ENCODE data around the gene LYPD6.
"Not testable (repeated sequence)": the region's sequence is repeated elsewhere in the genome, so short reads cannot be mapped to it uniquely, and the experiment has no call there.

LYPD6 gene, protein sequence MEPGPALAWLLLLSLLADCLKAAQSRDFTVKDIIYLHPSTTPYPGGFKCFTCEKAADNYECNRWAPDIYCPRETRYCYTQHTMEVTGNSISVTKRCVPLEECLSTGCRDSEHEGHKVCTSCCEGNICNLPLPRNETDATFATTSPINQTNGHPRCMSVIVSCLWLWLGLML

DNA sequence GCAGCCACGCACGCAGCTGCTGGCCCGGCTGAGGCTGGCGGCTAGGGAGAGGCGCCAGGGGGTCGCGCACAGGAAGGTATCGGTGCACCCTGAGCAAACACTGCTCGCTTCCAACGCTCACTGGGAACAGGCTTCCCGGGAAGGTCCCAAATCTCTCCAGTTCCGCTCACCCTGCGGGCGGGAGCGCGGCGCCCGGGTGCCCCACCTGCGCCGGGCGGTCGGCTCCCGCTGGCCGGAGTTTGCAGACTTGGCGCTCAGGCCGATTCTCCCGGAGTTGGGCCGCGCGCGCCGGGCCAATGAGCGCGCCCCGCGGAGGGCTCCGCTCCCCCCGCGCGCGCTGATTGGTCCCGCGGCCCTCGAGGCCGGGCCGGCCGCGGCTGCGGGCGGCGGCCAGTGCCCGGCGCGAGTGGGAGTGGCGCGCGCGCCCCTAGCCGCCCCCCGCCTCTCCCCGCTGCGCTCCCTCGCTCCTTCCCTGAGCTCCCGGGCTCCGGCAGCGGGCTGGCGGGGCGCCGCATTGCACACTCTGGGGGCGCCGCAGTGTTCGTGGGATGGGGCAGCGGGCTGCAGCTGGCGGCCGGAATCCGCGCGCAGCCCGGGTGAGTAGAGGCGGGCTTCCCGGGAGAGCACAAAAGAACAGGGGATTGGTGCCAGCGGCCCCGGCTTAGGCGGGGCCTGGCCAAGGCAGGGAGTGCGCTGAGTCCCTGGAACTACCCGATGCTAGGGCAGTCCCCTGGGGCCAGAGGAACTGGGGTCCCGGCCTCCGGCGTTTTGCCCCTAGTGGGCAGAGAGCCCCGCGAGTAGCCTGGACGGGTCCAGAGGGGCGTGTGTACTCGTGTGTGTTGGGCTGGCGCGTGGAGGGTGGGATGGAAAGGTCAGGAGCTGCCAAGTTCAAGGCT lies at the start of gene LYPD6:
LYPD6 (plus strand) TSS at position 461 of the 896 bp plus-strand sequence. CDS start 107,122 bp downstream, outside the sequence.
- DNase-seq, result no peak

GRCh38 chr2:149281441-149281840 lies 48.9 kb upstream of the LYPD6 start:
- no peak for DNase-seq

- no peak for DNase-seq
These were observed 39.7 kb upstream of the LYPD6 start for GRCh38 chr2:149290662-149291061.

GRCh38 chr2:149291881-149292280 lies 38.5 kb upstream of the LYPD6 start:
- no peak for DNase-seq

- no peak for DNase-seq
These were observed 34.4 kb upstream of the LYPD6 start for GRCh38 chr2:149296031-149296430.

- no peak for DNase-seq
These were observed 23.4 kb upstream of the LYPD6 start for GRCh38 chr2:149307014-149307413.

- DNase-seq, result no peak
These were observed 20.0 kb upstream of the LYPD6 start for GRCh38 chr2:149310349-149310748.

GRCh38 chr2:149312039-149312438 lies 18.3 kb upstream of the LYPD6 start:
- DNase-seq, result no peak

GRCh38 chr2:149313512-149313972 lies 16.8 kb upstream of the LYPD6 start:
- DNase-seq, result no peak

GRCh38 chr2:149314687-149315086 lies 15.7 kb upstream of the LYPD6 start:
- DNase-seq, result no peak

- DNase-seq, result no peak
These were observed 14.9 kb upstream of the LYPD6 start for GRCh38 chr2:149315461-149315860.

GRCh38 chr2:149318566-149318965 lies 11.8 kb upstream of the LYPD6 start:
- DNase-seq, result not testable (repeated sequence)

GRCh38 chr2:149320362-149320761 lies 10.0 kb upstream of the LYPD6 start:
- DNase-seq, result no peak

- no peak for DNase-seq
These were observed 1.3 kb upstream of the LYPD6 start for GRCh38 chr2:149329068-149329467.

DNA sequence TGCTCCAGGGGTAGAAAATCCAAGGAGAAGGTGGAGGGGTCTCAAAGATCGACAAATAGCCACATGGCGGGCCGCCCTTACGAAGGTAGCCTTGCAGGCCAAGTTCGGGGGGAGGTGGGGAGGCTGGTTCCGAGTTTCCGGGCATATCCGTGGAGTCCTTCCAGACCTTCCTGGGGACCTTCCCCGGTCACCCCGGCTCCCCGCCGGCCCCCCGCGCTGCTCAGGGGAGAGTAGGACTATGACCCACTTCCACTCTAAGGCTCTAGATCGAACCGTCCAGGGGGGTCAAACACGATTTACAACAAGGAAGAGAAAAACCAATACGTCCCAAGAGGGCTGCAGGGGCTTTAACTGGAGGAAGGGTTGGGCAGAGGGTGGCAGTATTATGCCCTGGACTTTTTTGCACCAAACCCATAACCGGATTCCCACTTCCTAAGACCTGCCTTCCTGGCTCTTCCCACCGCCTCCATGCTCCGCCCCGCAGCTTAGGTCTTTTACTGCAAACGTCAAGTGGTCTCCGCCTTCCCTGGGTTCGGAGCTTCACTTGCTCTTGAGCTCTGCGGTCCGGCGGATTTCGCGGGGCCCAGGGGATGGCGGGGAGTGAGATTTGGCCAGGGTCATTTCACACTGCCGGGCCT lies 779 bp upstream of the LYPD6 start:
- DNase-seq, result no peak

DNA sequence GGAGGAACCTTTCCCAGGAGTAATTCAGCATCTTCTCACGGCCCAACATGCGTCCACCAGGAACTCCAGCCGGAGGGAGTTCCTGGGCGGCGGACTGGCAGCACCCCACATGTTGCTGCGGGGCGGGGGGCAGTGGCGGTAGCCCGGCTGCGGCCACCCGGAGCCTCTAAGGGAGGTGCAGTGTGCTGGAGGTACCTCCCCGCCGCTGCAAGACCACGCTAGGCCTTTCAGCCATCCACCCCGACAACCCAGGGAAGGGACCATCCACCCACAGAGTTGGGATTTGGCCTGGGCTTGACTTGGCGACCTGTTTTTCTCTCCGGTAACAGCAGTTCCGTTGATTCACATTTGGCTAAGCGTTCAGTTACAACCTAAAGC lies 625 bp downstream of the LYPD6 start:
- DNase-seq, result no peak

DNA sequence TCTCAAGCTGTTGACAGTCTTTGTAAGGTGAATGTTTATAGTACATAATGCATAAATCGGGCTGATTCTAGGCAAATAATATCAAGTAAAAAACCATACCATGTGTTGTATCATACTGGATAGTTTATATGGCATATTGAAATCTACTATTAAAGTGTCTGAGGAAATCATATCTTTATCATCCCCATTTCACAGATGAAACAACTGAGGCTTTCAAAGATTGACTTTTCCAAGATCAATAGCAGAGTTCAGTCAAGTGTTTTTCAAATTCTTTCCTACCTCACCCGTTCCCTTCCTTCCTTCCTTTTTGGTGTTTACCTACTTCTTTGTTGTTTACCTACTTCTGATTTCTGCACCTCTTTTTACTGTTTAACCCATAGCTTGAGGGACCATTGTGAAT lies 2.0 kb downstream of the LYPD6 start:
- DNase-seq, result no peak

GRCh38 chr2:149333636-149334035 lies 3.2 kb downstream of the LYPD6 start:
- DNase-seq, result no peak

DNA sequence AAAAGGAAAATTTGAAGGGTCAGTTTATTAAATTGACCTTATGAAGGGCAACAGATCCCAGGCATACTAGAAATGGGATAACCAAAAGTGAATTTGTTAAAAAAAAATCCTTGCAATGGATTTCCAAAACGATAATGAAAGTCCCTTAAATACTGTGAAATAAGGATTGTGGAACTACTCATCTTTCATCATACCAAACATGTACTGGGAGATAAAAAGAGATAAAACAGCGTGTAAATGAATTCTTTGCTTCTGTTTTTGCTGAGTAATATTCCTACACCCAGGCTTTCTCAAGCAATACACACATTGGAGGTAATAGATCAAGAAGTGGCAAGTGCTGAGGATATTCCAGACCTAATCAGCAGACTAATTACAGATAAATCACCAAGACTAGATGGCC lies 3.8 kb downstream of the LYPD6 start:
- DNase-seq, result no peak

- DNase-seq, result no peak
These were observed 8.9 kb downstream of the LYPD6 start for GRCh38 chr2:149339324-149339723.

DNA sequence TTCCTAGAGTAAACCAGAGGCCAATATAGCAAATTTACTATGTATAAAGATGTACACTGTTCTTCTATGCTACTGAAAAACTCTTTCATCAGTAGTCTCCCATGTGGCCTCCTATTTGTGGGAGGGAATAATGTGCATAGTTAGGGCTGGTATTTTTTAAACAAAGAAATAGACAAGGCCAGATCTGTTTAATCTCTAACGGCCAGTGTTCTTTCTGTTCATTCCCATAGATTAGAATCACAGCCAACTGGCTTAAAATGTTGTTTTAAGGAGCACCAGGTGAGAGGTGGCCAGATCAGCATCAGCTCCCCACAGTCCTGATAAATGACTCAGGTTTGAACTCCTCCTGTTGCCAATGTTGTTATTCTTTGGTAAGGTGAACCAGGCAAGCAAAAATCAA lies 12.1 kb downstream of the LYPD6 start:
- no peak for DNase-seq

GRCh38 chr2:149344105-149344504 lies 13.7 kb downstream of the LYPD6 start:
- no peak for DNase-seq

GRCh38 chr2:149346272-149346671 lies 15.9 kb downstream of the LYPD6 start:
- no peak for DNase-seq

DNA sequence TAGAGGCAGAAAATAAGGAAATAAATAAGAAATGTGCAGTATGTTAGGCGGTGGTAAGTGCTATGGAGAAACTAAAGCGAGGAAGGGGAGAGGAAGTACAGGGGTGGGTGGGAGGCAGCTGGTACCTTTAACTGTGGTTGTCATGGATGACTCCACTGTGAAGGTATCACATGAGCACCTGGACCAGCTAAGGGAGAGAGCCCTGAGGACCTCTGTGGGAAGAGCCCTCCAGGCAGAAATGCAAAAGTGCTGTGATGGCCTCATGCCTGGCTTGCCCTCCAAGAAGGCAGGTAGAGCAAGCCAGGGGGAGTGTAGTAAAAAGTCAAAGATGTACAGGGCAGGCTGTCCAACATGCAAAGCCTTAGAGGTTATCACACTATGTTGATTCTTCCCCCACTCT lies 17.9 kb downstream of the LYPD6 start:
- no peak for DNase-seq
